Measurements from ENCODE around the gene PSME1. TPM values are rescaled to one million over a fixed set of nuclear protein-coding genes. Genes with fewer than 3 reads are reported as not detected.

PSME1 gene
- total and polyA plus RNA-seq, 2 of the 13 experiments (the other 11 are each of a cell fraction or from before 2014, with no cell fraction given): 159 to 608 TPM

- TF ChIP-seq GMEB1 (CRISPR knock-in tag; IDR thresholded peaks at IDR 0.05; ENCODE audit: borderline replicate concordance) (no peak), ZSCAN22 (CRISPR knock-in tag; IDR thresholded peaks at IDR 0.05) (0 out of 2 replicates have a peak, but pooled peaks have one; percentile 12), GPN1 (CRISPR knock-in tag; IDR thresholded peaks at IDR 0.05; ENCODE audit: borderline replicate concordance) (0 out of 2 replicates have a peak, but pooled peaks have one; percentile 67), TRIM22 (IDR thresholded peaks at IDR 0.05) (no peak), ZNF20 (CRISPR knock-in tag; IDR thresholded peaks at IDR 0.05) (peak; percentile 82; the same call in 1 of the 2 replicates), ZNF674 (CRISPR knock-in tag; IDR thresholded peaks at IDR 0.05; ENCODE audit: low read depth) (0 out of 2 replicates have a peak, but pooled peaks have one; percentile 3), TRAFD1 (CRISPR knock-in tag; IDR thresholded peaks at IDR 0.05; ENCODE audit: borderline replicate concordance) (peak; percentile 13; the same call in 1 of the 2 replicates), ZNF354B (CRISPR knock-in tag; IDR thresholded peaks at IDR 0.05) (0 out of 2 replicates have a peak, but pooled peaks have one; percentile 54), SNAI1 (CRISPR knock-in tag; IDR thresholded peaks at IDR 0.05; ENCODE audit: borderline replicate concordance) (0 out of 2 replicates have a peak, but pooled peaks have one; percentile 8), RARG (CRISPR knock-in tag; IDR thresholded peaks at IDR 0.05; ENCODE audit: low read depth) (0 out of 2 replicates have a peak, but pooled peaks have one; percentile 80), KLF15 (CRISPR knock-in tag; IDR thresholded peaks at IDR 0.05; ENCODE audit: borderline replicate concordance) (0 out of 2 replicates have a peak, but pooled peaks have one; percentile 1), U2AF1 (optimal IDR thresholded peaks at IDR 0.05; ENCODE audit: low read depth, low read length) (peak; percentile 13), ZNF644 (CRISPR knock-in tag; IDR thresholded peaks at IDR 0.05; ENCODE audit: low read depth) (no peak), NFE2L1 (CRISPR knock-in tag; IDR thresholded peaks at IDR 0.05; ENCODE audit: borderline replicate concordance) (no peak), BRCA1 (CRISPR knock-in tag; IDR thresholded peaks at IDR 0.05) (no peak), ELF4 (CRISPR knock-in tag; IDR thresholded peaks at IDR 0.05; ENCODE audit: borderline replicate concordance) (peak; percentile 77; the same call in 1 of the 2 replicates), HOXA7 (CRISPR knock-in tag; IDR thresholded peaks at IDR 0.05) (no peak), ZNF10 (CRISPR knock-in tag; IDR thresholded peaks at IDR 0.05; ENCODE audit: borderline replicate concordance, low read depth) (no peak), RAD21 (CRISPR knock-in tag; IDR thresholded peaks at IDR 0.05) (no peak), PRDM10 (CRISPR knock-in tag; IDR thresholded peaks at IDR 0.05; ENCODE audit: low read depth) (peak; percentile 10; the same call in 1 of the 2 replicates), ZFP90 (CRISPR knock-in tag; IDR thresholded peaks at IDR 0.05; ENCODE audit: borderline replicate concordance) (no peak; the same call in 1 of the 2 replicates)
Measured at GRCh38 chr14:24094841-24095270, 41.1 kb upstream of the PSME1 start (continued).

Measured in HepG2 (cell line).